ENCODE data around the gene OSTF1. TPM values are rescaled to one million over a fixed set of nuclear protein-coding genes. Genes with fewer than 3 reads are reported as not detected.

The OSTF1 gene
- total and polyA plus RNA-seq, 2 donors (not counting 3 experiments of a cell fraction or from before 2014, with no cell fraction given): 23.5 to 70.9 TPM

DNA sequence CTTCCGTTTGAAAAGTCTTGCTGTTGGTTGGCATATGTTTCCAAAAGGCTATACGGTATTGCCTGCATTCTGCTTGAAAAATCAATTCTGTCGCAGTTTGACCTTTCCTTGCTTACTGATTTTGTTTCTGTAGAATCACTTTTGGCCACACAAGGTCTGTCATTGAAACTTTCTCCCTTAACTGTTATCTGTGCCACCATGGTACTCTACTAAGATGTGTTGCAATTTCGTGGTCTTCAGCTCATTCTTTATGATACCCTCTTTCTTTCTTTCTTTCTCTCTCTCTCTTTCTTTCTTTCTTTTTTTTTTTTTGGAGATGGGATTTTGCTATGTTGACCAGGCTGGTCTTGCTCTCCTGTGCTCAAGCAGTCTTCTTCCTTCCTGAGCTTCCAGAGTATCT, 4.5 kb downstream of the OSTF1 start:
- H2AFZ ChIP-seq (ENCODE audit: low read depth, low read length): no peak overlapping the region
- H3K27me3 ChIP-seq (ENCODE audit: control insufficient read depth in 2 of 2, insufficient read depth in 2 of 2, low read length in 2 of 2): no peaks in the 10 kb centered on the region
- BruUV-seq (replicated peaks): no TSS peak
- intact Hi-C loops (cut with micrococcal nuclease): no loop called here
- ChIA-PET POLR2A (no interaction called here), CTCF (interaction anchor here (1.2 to 2.2 kb wide), 8 partner anchors 11 to 93 kb away, joined by 3 to 10 read pairs (median 8); no protein-coding TSS in a partner anchor)
- H3K9ac ChIP-seq (replicated peaks; ENCODE audit: extremely low read depth, insufficient read depth, low read length): no peak overlapping the region
- DNase-seq (ENCODE audit: low read depth, low spot score) (no peak), FAIRE-seq (no peak)
- dilution Hi-C loops (cut with MboI; ENCODE audit: extremely low pct_ligation_motif_present, low sequenced_read_pairs): no loop called here
- TF ChIP-seq POLR2A (IDR thresholded peaks at IDR 0.05; ENCODE audit: low read depth, low read length) (no peak), FOS (IDR thresholded peaks at IDR 0.05; ENCODE audit: borderline replicate concordance, insufficient read depth, low read length) (no peak), EZH2 (IDR thresholded peaks at IDR 0.05; ENCODE audit: borderline replicate concordance, low read depth, low read length, severe bottlenecking) (no peak), JUN (IDR thresholded peaks at IDR 0.05; ENCODE audit: borderline replicate concordance, insufficient read depth, insufficient read length, low read depth) (no peak), MYC (IDR thresholded peaks at IDR 0.05; ENCODE audit: low read depth, low read length) (no peak), GATA2 (IDR thresholded peaks at IDR 0.05; ENCODE audit: insufficient read depth, insufficient read length, low read depth, low read length) (no peak), POLR2AphosphoS5 (IDR thresholded peaks at IDR 0.05; ENCODE audit: insufficient read depth, low read depth, low read length) (no peak)
- TF ChIP-seq, protein P1, sequence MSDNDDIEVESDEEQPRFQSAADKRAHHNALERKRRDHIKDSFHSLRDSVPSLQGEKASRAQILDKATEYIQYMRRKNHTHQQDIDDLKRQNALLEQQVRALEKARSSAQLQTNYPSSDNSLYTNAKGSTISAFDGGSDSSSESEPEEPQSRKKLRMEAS (IDR thresholded peaks at IDR 0.05; ENCODE audit: insufficient read depth, insufficient read length): no peak
- TF ChIP-seq, protein P2, sequence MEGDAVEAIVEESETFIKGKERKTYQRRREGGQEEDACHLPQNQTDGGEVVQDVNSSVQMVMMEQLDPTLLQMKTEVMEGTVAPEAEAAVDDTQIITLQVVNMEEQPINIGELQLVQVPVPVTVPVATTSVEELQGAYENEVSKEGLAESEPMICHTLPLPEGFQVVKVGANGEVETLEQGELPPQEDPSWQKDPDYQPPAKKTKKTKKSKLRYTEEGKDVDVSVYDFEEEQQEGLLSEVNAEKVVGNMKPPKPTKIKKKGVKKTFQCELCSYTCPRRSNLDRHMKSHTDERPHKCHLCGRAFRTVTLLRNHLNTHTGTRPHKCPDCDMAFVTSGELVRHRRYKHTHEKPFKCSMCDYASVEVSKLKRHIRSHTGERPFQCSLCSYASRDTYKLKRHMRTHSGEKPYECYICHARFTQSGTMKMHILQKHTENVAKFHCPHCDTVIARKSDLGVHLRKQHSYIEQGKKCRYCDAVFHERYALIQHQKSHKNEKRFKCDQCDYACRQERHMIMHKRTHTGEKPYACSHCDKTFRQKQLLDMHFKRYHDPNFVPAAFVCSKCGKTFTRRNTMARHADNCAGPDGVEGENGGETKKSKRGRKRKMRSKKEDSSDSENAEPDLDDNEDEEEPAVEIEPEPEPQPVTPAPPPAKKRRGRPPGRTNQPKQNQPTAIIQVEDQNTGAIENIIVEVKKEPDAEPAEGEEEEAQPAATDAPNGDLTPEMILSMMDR (IDR thresholded peaks at IDR 0.05; ENCODE audit: extremely low read depth in 1 of 2, insufficient read depth in 1 of 2, low read depth in 1 of 2, low read length in 2 of 2): no peak
- peaks cover 19% of the 10 kb centered on the region for H3K4me1 ChIP-seq (ENCODE audit: control insufficient read depth, extremely low read depth, insufficient read depth, low read length)
- no peaks in the 10 kb centered on the region for H3K9me3 ChIP-seq (replicated peaks; ENCODE audit: control insufficient read depth, insufficient read depth, low read length)
- H3K79me2 ChIP-seq (ENCODE audit: control insufficient read depth, insufficient read depth, low read length): peaks cover 84% of the 10 kb centered on the region
- no peak overlapping the region for H3K27ac ChIP-seq (ENCODE audit: insufficient read depth, low read depth, low read length)
- H4K20me1 ChIP-seq (replicated peaks; ENCODE audit: control insufficient read depth, extremely low read depth, insufficient read depth, low read length): peaks cover 2% of the 10 kb centered on the region
- H3K36me3 ChIP-seq (ENCODE audit: control insufficient read depth in 2 of 2, extremely low read depth in 1 of 2, insufficient read depth in 2 of 2, low read length in 2 of 2): peaks cover 0 to under 1% of the 10 kb centered on the region in 2 experiments
- no peak overlapping the region for H3K4me3 ChIP-seq (replicated peaks in 1 of 3; ENCODE audit: insufficient read depth in 1 of 3, low read depth in 1 of 3, low read length in 3 of 3)
- no peak overlapping the region for H3K4me2 ChIP-seq (ENCODE audit: insufficient read depth, low read length)
- no peaks in the 10 kb centered on the region for H3K9me1 ChIP-seq (replicated peaks; ENCODE audit: control insufficient read depth, extremely low read depth, insufficient read depth, low read length)
